Measurements from ENCODE around the gene PKP1.
A peak's percentile ranks its signal among the peaks of the same experiment; 100 is the strongest.

The PKP1 gene

GRCh38 chr1:201376107-201376463 is 92.8 kb downstream of the PKP1 start:
- no peak for DNase-seq

- DNase-seq = peak in 1 of 2 experiments; percentile 1
Observed at GRCh38 chr1:201376464-201377374, 93.4 kb downstream of the PKP1 start.

GRCh38 chr1:201377611-201378092 is 94.3 kb downstream of the PKP1 start, which contains the start of gene TNNT2:
TNNT2 (minus strand) TSS chr1:201377680; CDS start chr1:201373254, 4,426 bp downstream.
- no peak for DNase-seq

GRCh38 chr1:201378804-201379203 is 95.5 kb downstream of the PKP1 start:
- DNase-seq = no peak

GRCh38 chr1:201379733-201380242 is 96.5 kb downstream of the PKP1 start:
- no peak for DNase-seq

GRCh38 chr1:201381130-201381529 is 97.8 kb downstream of the PKP1 start:
- DNase-seq = no peak
